ENCODE data around the gene EPHA1.

GRCh38 chr7:143419880-143420279 is 11.2 kb upstream of the EPHA1 start:
- no peak for TF ChIP-seq CTCF (IDR thresholded peaks at IDR 0.05)
- no peak for TF ChIP-seq POLR2AphosphoS5 (IDR thresholded peaks at IDR 0.05)
- TF ChIP-seq EP300 (IDR thresholded peaks at IDR 0.05): no peak
- TF ChIP-seq POLR2A (IDR thresholded peaks at IDR 0.05): no peak
